ENCODE measurements around the gene HSBP1. TPM values are rescaled to one million over a fixed set of nuclear protein-coding genes. Genes with fewer than 3 reads are reported as not detected.

Gene HSBP1
- total and polyA plus RNA-seq, 2 of the 13 experiments (the other 11 are each of a cell fraction or from before 2014, with no cell fraction given): 249 to 292 TPM

DNA sequence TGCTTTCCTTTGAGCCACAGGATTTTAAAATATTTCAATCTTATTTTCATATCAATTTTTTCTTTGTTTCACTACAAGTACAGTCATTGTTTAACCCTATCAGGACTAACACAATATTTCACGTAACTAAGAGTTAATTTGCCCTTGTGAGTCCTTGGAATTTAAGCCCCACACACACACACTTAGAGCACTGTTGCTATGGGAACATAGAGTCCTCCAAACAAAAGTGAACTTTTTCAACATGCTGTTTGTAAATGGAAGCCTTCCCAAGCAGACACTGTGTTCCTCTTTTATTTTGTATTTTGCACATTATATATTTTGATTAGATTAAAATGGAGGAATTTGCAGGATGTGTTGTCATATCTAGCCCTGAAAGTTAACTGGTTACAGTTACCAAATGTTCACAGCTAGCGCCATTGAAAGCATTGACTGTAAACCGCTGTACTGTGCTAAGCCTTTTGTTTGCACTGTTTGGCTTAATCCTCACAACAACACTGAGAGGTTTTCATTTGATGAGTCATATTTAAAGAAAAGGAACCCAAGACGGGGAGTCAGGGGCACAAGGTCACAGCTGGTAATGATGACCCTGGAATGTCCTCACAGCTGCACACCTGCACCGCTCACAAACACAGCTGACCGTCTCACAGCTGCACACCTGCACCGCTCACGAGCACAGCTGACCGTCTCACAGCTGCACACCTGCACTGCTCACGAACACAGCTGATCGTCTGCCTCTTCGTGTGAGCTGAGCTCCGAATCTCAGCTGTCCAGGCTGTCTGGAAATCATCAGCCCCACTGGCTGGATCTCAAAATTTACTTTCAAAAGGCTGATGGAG, 6.3 kb downstream of the HSBP1 start (continued):
- TF ChIP-seq ZFP1 (CRISPR knock-in tag; IDR thresholded peaks at IDR 0.05) (peak; percentile 29; the same call in 1 of the 2 replicates), ZNF33B (CRISPR knock-in tag; IDR thresholded peaks at IDR 0.05) (no peak), MXI1 (IDR thresholded peaks at IDR 0.05; ENCODE audit: borderline replicate concordance, low read depth, low read length) (no peak; the same call in 2 of the 3 replicates), ZNF674 (CRISPR knock-in tag; IDR thresholded peaks at IDR 0.05; ENCODE audit: low read depth) (no peak), THAP9 (CRISPR knock-in tag; IDR thresholded peaks at IDR 0.05; ENCODE audit: borderline replicate concordance) (0 out of 2 replicates have a peak, but pooled peaks have one; percentile 25), ADNP (CRISPR knock-in tag; IDR thresholded peaks at IDR 0.05) (no peak), XRCC5 (optimal IDR thresholded peaks at IDR 0.05; ENCODE audit: low read length) (peak; percentile 27), GFI1 (CRISPR knock-in tag; IDR thresholded peaks at IDR 0.05; ENCODE audit: borderline replicate concordance) (0 out of 2 replicates have a peak, but pooled peaks have one; percentile 47), ESRRA (CRISPR knock-in tag; IDR thresholded peaks at IDR 0.05; ENCODE audit: low read depth) (peak; percentile 87), ZBTB8A (CRISPR knock-in tag; IDR thresholded peaks at IDR 0.05; ENCODE audit: borderline replicate concordance, low read depth) (no peak), RORA (CRISPR knock-in tag; IDR thresholded peaks at IDR 0.05) (no peak), ZNF800 (CRISPR knock-in tag; IDR thresholded peaks at IDR 0.05) (no peak), TEF (CRISPR knock-in tag; IDR thresholded peaks at IDR 0.05) (no peak), ATRX (CRISPR knock-in tag; IDR thresholded peaks at IDR 0.05; ENCODE audit: borderline replicate concordance) (no peak), NFE2L2 (IDR thresholded peaks at IDR 0.05; ENCODE audit: low read length) (peak; percentile 26; the same call in 1 of the 2 replicates), ZNF207 (IDR thresholded peaks at IDR 0.05; ENCODE audit: borderline replicate concordance) (no peak), PTBP1 (IDR thresholded peaks at IDR 0.05; ENCODE audit: low read depth, low read length, poor library complexity, severe bottlenecking) (no peak), SKI (IDR thresholded peaks at IDR 0.05; ENCODE audit: partially characterized antibody) (peak; percentile 62), NFKBIZ (CRISPR knock-in tag; IDR thresholded peaks at IDR 0.05) (no peak)
- TF ChIP-seq, protein P1, sequence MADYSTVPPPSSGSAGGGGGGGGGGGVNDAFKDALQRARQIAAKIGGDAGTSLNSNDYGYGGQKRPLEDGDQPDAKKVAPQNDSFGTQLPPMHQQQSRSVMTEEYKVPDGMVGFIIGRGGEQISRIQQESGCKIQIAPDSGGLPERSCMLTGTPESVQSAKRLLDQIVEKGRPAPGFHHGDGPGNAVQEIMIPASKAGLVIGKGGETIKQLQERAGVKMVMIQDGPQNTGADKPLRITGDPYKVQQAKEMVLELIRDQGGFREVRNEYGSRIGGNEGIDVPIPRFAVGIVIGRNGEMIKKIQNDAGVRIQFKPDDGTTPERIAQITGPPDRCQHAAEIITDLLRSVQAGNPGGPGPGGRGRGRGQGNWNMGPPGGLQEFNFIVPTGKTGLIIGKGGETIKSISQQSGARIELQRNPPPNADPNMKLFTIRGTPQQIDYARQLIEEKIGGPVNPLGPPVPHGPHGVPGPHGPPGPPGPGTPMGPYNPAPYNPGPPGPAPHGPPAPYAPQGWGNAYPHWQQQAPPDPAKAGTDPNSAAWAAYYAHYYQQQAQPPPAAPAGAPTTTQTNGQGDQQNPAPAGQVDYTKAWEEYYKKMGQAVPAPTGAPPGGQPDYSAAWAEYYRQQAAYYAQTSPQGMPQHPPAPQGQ (CRISPR knock-in tag; IDR thresholded peaks at IDR 0.05; ENCODE audit: borderline replicate concordance): no peak
